HEK293T (cell line): ENCODE measurements around the gene MC1R.

Source experiments
- ARNT ChIP-seq: fragments of 450-650 bp; IDR thresholded peaks from 2 replicates; pipeline ENCODE4 v1.6.1; 2017; ENCODE audit warnings: mild to moderate bottlenecking
- BHLHE40 ChIP-seq: fragments of 450-650 bp; IDR thresholded peaks from 2 replicates; pipeline ENCODE4 v1.6.1; 2016; ENCODE audit warnings: mild to moderate bottlenecking, moderate library complexity, borderline replicate concordance
- CTBP1 ChIP-seq: fragments of 450-650 bp; IDR thresholded peaks from 2 replicates; pipeline ENCODE4 v1.6.1; 2016; ENCODE audit warnings: borderline replicate concordance
- ELF4 ChIP-seq: fragments of 450-650 bp; IDR thresholded peaks from 2 replicates; pipeline ENCODE4 v1.6.1; 2017; ENCODE audit warnings: antibody characterized with exemption
- FOXA1 ChIP-seq: fragments of 450-650 bp; IDR thresholded peaks from 2 replicates; pipeline ENCODE4 v1.6.1; 2016; ENCODE audit warnings: mild to moderate bottlenecking
- FOXM1 ChIP-seq: fragments of 450-650 bp; IDR thresholded peaks from 2 replicates; pipeline ENCODE4 v1.6.1; 2017; ENCODE audit warnings: mild to moderate bottlenecking, borderline replicate concordance
- HDGF ChIP-seq: fragments of 450-650 bp; IDR thresholded peaks from 2 replicates; pipeline ENCODE4 v1.6.1; 2017; ENCODE audit warnings: antibody characterized with exemption, borderline replicate concordance
- L3MBTL2 ChIP-seq: fragments of 450-650 bp; conservative IDR thresholded peaks from 2 replicates; pipeline ENCODE4 v1.6.1; 2016; ENCODE audit warnings: mild to moderate bottlenecking
- LEF1 ChIP-seq: fragments of 450-650 bp; IDR thresholded peaks from 2 replicates; pipeline ENCODE4 v1.6.1; 2017; ENCODE audit warnings: mild to moderate bottlenecking, borderline replicate concordance
- NFRKB ChIP-seq: fragments of 450-650 bp; IDR thresholded peaks from 2 replicates; pipeline ENCODE4 v1.6.1; 2016; ENCODE audit warnings: mild to moderate bottlenecking, moderate library complexity
- SP1 ChIP-seq: fragments of 450-650 bp; IDR thresholded peaks from 2 replicates; pipeline ENCODE4 v1.6.1; 2017
- SUZ12 ChIP-seq: fragments of 450-650 bp; IDR thresholded peaks from 2 replicates; pipeline ENCODE4 v1.6.1; 2016; ENCODE audit warnings: mild to moderate bottlenecking
- TARDBP ChIP-seq: fragments of 450-650 bp; IDR thresholded peaks from 2 replicates; pipeline ENCODE4 v1.6.1; 2016
- ZNF384 ChIP-seq: fragments of 450-650 bp; IDR thresholded peaks from 2 replicates; pipeline ENCODE4 v1.6.1; 2016

GRCh38 chr16:89936508-89936907 is 17.8 kb downstream of the MC1R start:
- TF ChIP-seq CTBP1 = no peak
- TF ChIP-seq SUZ12 = no peak
- TF ChIP-seq SP1 = no peak
- no peak for TF ChIP-seq NFRKB
- TF ChIP-seq TARDBP = no peak
- TF ChIP-seq LEF1 = no peak
- no peak for TF ChIP-seq BHLHE40
- TF ChIP-seq FOXM1 = no peak
- TF ChIP-seq ZNF384 = no peak
- no peak for TF ChIP-seq ELF4
- no peak for TF ChIP-seq L3MBTL2
- no peak for TF ChIP-seq FOXA1
- no peak for TF ChIP-seq ARNT
- TF ChIP-seq HDGF = no peak
